ENCODE data around the gene PIK3IP1. TPM values are rescaled to one million over a fixed set of nuclear protein-coding genes. Genes with fewer than 3 reads are reported as not detected.

PIK3IP1 gene
- total RNA-seq, 1 experiment from 2014 or later: 0.87 TPM

GRCh38 chr22:31278626-31279326 lies 13.5 kb downstream of the PIK3IP1 start:
- H3K9me3 ChIP-seq (ENCODE audit: control insufficient read depth, low read depth, low read length): no peaks in the 10 kb centered on the region
- no peak overlapping the region for H3K56ac ChIP-seq (ENCODE audit: insufficient read length, low read depth, low read length)
- H3K4me1 ChIP-seq (ENCODE audit: insufficient read depth, low read length): no peaks in the 10 kb centered on the region
- no peak overlapping the region for H2BK20ac ChIP-seq (ENCODE audit: low read depth, low read length, poor library complexity, severe bottlenecking)
- no peak overlapping the region for H2AK5ac ChIP-seq (ENCODE audit: insufficient read length, low read length)
- Mint-ChIP-seq H3K4me1 (peaks cover 6 to 7% of the 10 kb centered on the region in 2 experiments), H3K27me3 (ENCODE audit: low read depth) (no peaks in the 10 kb centered on the region), H3K36me3 (ENCODE audit: insufficient read depth in 1 of 3, low read depth in 3 of 3) (peaks cover 16 to 57% (median 35%) of the 10 kb centered on the region in 3 experiments), H3K9me3 (no peaks in the 10 kb centered on the region), H3K4me3 (no peak overlapping the region), H3K27ac (peak overlapping the region in 1 of 3 experiments; percentile 85; a peak in 2 of 7 replicates)
- no peak for TF ChIP-seq CTCF (conservative IDR thresholded peaks at IDR 0.05)
- H4K20me1 ChIP-seq (ENCODE audit: control insufficient read depth, insufficient read depth, insufficient read length): no peaks in the 10 kb centered on the region
- H2AFZ ChIP-seq (ENCODE audit: low read length): no peak overlapping the region
- H3K79me1 ChIP-seq (ENCODE audit: insufficient read depth, low read depth, low read length, poor library complexity, severe bottlenecking): no peaks in the 10 kb centered on the region
- no peaks in the 10 kb centered on the region for H3K23me2 ChIP-seq (ENCODE audit: insufficient read length, low read depth, low read length, poor library complexity, severe bottlenecking)
- H3K23ac ChIP-seq (ENCODE audit: insufficient read length, low read depth, low read length): no peak overlapping the region
- no peak overlapping the region for H2BK15ac ChIP-seq (ENCODE audit: low read depth, low read length)
- no peak overlapping the region for H3T11ph ChIP-seq (ENCODE audit: low read length)
- no peak overlapping the region for H4K5ac ChIP-seq (ENCODE audit: insufficient read length, low read depth, low read length)
- H2BK120ac ChIP-seq (ENCODE audit: low read depth, low read length, poor library complexity, severe bottlenecking): no peak overlapping the region
- no peak overlapping the region for H2BK5ac ChIP-seq (ENCODE audit: insufficient read length, low read length)
- no peak overlapping the region for H3K14ac ChIP-seq (ENCODE audit: insufficient read depth, low read length)
- H2BK12ac ChIP-seq (ENCODE audit: insufficient read length, low read depth, low read length): no peak overlapping the region
- DNase-seq: no peak
- no peak overlapping the region for H3K4ac ChIP-seq (ENCODE audit: low read depth, low read length)
- H3K9ac ChIP-seq (ENCODE audit: extremely low read depth, insufficient read length, low read length): no peak overlapping the region
- no peak overlapping the region for H3K27ac ChIP-seq (ENCODE audit: insufficient read length, low read depth, low read length)
- no peaks in the 10 kb centered on the region for H3K27me3 ChIP-seq (ENCODE audit: insufficient read depth, low read length)
- no peaks in the 10 kb centered on the region for H3K79me2 ChIP-seq (ENCODE audit: insufficient read depth, low read length)
- no peak overlapping the region for H4K91ac ChIP-seq (ENCODE audit: insufficient read length, low read depth, low read length)
- H3K4me2 ChIP-seq (ENCODE audit: insufficient read depth, insufficient read length, low read length): no peak overlapping the region
- H3K18ac ChIP-seq (ENCODE audit: insufficient read length, low read depth, low read length): no peak overlapping the region
- H4K8ac ChIP-seq (replicated peaks; ENCODE audit: insufficient read length, low read depth, low read length): no peak overlapping the region
- WGBS (ENCODE audit: extremely low coverage, insufficient read length, low lambda C conversion rate): no CpG with 5 or more reads among the region's 6 CpGs
